A204.1 (cell line): ENCODE data around the gene TCAP.
"Not testable (repeated sequence)": the region's sequence is repeated elsewhere in the genome, so short reads cannot be mapped to it uniquely, and the experiment has no call there.

Experiments
- FAIRE-seq: peaks from 2 replicates; lab custom pipeline; 2012; peaks lifted over from hg19 to GRCh38; lab: Jason Lieb, UNC

Gene TCAP

DNA sequence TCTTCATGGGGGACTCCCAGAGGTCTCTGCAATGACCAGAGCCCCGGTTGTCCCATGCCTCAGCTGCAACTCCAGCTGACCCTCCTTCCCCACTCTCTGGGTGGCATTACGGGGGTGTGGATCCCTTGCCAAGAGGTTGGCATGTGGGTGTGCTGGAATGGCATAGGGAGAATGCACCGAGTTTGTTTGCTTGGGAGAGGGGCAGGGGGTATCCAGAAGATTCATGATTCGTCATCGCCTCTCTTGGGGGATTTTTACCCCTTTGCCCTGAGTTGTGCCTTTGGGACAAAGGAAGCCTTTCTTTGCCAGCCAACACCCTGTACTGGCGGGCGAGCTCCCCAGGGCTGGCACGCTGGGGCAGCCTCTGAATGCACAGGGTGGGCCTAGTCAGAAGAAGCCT, 41.2 kb downstream of the TCAP start:
- FAIRE-seq, result no peak

- no peak for FAIRE-seq
Observed at GRCh38 chr17:39706921-39707337, 41.8 kb downstream of the TCAP start.

- FAIRE-seq, result no peak
Observed at GRCh38 chr17:39709319-39709997, 44.3 kb downstream of the TCAP start.

DNA sequence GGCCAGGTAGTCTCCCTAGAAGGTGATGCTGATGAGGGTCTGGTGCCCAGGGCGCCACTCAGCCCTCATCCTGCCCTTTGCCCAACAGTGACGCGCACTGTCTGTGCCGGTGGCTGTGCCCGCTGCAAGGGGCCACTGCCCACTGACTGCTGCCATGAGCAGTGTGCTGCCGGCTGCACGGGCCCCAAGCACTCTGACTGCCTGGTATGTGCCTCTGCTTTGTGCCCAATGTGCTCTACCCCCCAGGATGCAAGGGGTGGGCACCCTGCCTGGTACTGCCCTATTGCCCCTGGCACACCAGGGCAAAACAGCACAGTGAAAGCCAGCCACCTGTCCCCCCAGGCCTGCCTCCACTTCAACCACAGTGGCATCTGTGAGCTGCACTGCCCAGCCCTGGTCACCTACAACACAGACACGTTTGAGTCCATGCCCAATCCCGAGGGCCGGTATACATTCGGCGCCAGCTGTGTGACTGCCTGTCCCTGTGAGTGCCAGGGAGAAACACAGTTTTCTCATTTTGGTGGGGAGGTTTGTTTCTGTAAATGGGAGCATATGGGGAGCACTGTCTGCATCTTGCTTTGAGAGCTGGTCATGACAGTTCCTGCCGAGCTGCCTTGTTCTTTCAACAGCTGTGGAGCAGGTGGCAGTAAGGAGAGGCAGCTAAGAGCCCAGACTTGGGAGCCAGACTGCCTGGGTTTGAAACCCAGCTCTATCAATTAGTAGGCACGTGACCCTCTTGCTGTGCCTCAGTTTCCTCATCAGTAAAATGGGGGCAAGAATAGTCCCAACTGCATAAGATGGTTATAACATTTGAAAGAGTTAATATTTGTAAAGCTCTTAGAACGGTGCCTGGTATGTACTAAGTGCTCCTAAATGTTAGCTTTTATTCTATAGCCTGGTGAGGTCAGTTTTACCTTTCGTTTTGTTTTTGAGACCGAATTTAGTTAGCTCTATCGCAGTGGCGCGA, 45.1 kb downstream of the TCAP start:
- FAIRE-seq, result no peak

- not testable (repeated sequence) for FAIRE-seq
Observed at GRCh38 chr17:39711071-39711470, 45.9 kb downstream of the TCAP start.

- FAIRE-seq, result no peak
Observed at GRCh38 chr17:39711851-39712250, 46.7 kb downstream of the TCAP start.

DNA sequence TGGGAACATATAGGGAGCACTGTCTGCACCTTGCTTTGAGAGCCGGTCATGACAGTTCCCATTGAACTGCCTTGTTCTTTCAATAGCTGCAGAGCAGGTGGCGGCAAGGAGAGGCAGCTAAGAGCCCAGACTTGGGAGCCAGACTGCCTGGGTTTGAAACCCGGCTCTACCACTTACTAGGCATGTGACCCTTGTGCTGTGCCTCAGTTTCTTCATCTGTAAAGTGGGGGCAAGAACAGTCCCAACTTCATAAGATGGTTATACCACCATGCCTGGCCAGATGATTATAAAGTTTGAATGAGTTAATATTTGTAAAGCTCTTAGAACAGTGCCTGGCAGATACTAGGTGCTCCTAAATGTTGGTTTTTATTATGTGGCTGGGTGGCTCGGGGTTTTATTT, 49.1 kb downstream of the TCAP start:
- no peak for FAIRE-seq

GRCh38 chr17:39715375-39716072, 50.4 kb downstream of the TCAP start:
- no peak for FAIRE-seq
